Renal pelvis (tissue), 12 donors: Measurements from ENCODE around the gene G3BP1. TPM values are rescaled to one million over a fixed set of nuclear protein-coding genes. Genes with fewer than 3 reads are reported as not detected.
"Not testable (repeated sequence)": the region's sequence is repeated elsewhere in the genome, so short reads cannot be mapped to it uniquely, and the experiment has no call there.

Source experiments
- DNase-seq: peaks from one replicate; pipeline ENCODE4 v3.0.0-alpha.2; 2013
- long read RNA-seq, 16 experiments: transcript quantifications; one replicate each; lab custom pipeline, GENCODE V29; 2026
- polyA plus RNA-seq, 3 donors: library from polyadenylated mRNA; unstranded; fragments of 120-200 nt; gene quantifications; one replicate each; pipeline ENCODE4 v1.2.1, GENCODE V29; 2013; ENCODE audit not compliant: insufficient read length in 3 of 3

Gene G3BP1
- polyA plus RNA-seq = 100 to 1,000 TPM; 156 to 181 (median 172) TPM
- long read RNA-seq, donor 1, full-length matches to known transcripts = 28 of 28 reads
- long read RNA-seq, donor 1, partial matches to known transcripts = 0 of 28 reads
- long read RNA-seq, donor 1, other reads (novel, unspliced or antisense) = 0 of 28 reads
- long read RNA-seq, donor 2, full-length matches to known transcripts = 30 of 36 reads
- long read RNA-seq, donor 2, partial matches to known transcripts = 6 of 36 reads
- long read RNA-seq, donor 2, other reads (novel, unspliced or antisense) = 0 of 36 reads
- long read RNA-seq, donor 3, full-length matches to known transcripts = 26 of 140 reads
- long read RNA-seq, donor 3, partial matches to known transcripts = 114 of 140 reads
- long read RNA-seq, donor 3, other reads (novel, unspliced or antisense) = 0 of 140 reads
- long read RNA-seq, donor 4, full-length matches to known transcripts = 31 of 38 reads
- long read RNA-seq, donor 4, partial matches to known transcripts = 0 of 38 reads
- long read RNA-seq, donor 4, other reads (novel, unspliced or antisense) = 7 of 38 reads
- long read RNA-seq, donor 5, full-length matches to known transcripts = 17 of 17 reads
- long read RNA-seq, donor 5, partial matches to known transcripts = 0 of 17 reads
- long read RNA-seq, donor 5, other reads (novel, unspliced or antisense) = 0 of 17 reads
- long read RNA-seq, donor 6, full-length matches to known transcripts = 52 of 60 reads
- long read RNA-seq, donor 6, partial matches to known transcripts = 8 of 60 reads
- long read RNA-seq, donor 6, other reads (novel, unspliced or antisense) = 0 of 60 reads
- long read RNA-seq, donor 7, full-length matches to known transcripts = 35 of 45 reads
- long read RNA-seq, donor 7, partial matches to known transcripts = 10 of 45 reads
- long read RNA-seq, donor 7, other reads (novel, unspliced or antisense) = 0 of 45 reads
- long read RNA-seq, donor 8, full-length matches to known transcripts = 11 of 11 reads
- long read RNA-seq, donor 8, partial matches to known transcripts = 0 of 11 reads
- long read RNA-seq, donor 8, other reads (novel, unspliced or antisense) = 0 of 11 reads
- long read RNA-seq, donor 9, full-length matches to known transcripts = 31 of 43 reads
- long read RNA-seq, donor 9, partial matches to known transcripts = 12 of 43 reads
- long read RNA-seq, donor 9, other reads (novel, unspliced or antisense) = 0 of 43 reads
- long read RNA-seq, donor 10, full-length matches to known transcripts = 15 of 33 reads
- long read RNA-seq, donor 10, partial matches to known transcripts = 18 of 33 reads
- long read RNA-seq, donor 10, other reads (novel, unspliced or antisense) = 0 of 33 reads
- long read RNA-seq, donor 11, full-length matches to known transcripts = 24 of 29 reads
- long read RNA-seq, donor 11, partial matches to known transcripts = 5 of 29 reads
- long read RNA-seq, donor 11, other reads (novel, unspliced or antisense) = 0 of 29 reads
- long read RNA-seq, donor 12, full-length matches to known transcripts = 41 of 58 reads
- long read RNA-seq, donor 12, partial matches to known transcripts = 17 of 58 reads
- long read RNA-seq, donor 12, other reads (novel, unspliced or antisense) = 0 of 58 reads
- long read RNA-seq, donor 13, full-length matches to known transcripts = 16 of 16 reads
- long read RNA-seq, donor 13, partial matches to known transcripts = 0 of 16 reads
- long read RNA-seq, donor 13, other reads (novel, unspliced or antisense) = 0 of 16 reads
- long read RNA-seq, donor 14, full-length matches to known transcripts = 52 of 63 reads
- long read RNA-seq, donor 14, partial matches to known transcripts = 11 of 63 reads
- long read RNA-seq, donor 14, other reads (novel, unspliced or antisense) = 0 of 63 reads
- long read RNA-seq, donor 15, full-length matches to known transcripts = 38 of 38 reads
- long read RNA-seq, donor 15, partial matches to known transcripts = 0 of 38 reads
- long read RNA-seq, donor 15, other reads (novel, unspliced or antisense) = 0 of 38 reads
- long read RNA-seq, donor 16, full-length matches to known transcripts = 33 of 158 reads
- long read RNA-seq, donor 16, partial matches to known transcripts = 125 of 158 reads
- long read RNA-seq, donor 16, other reads (novel, unspliced or antisense) = 0 of 158 reads

DNA sequence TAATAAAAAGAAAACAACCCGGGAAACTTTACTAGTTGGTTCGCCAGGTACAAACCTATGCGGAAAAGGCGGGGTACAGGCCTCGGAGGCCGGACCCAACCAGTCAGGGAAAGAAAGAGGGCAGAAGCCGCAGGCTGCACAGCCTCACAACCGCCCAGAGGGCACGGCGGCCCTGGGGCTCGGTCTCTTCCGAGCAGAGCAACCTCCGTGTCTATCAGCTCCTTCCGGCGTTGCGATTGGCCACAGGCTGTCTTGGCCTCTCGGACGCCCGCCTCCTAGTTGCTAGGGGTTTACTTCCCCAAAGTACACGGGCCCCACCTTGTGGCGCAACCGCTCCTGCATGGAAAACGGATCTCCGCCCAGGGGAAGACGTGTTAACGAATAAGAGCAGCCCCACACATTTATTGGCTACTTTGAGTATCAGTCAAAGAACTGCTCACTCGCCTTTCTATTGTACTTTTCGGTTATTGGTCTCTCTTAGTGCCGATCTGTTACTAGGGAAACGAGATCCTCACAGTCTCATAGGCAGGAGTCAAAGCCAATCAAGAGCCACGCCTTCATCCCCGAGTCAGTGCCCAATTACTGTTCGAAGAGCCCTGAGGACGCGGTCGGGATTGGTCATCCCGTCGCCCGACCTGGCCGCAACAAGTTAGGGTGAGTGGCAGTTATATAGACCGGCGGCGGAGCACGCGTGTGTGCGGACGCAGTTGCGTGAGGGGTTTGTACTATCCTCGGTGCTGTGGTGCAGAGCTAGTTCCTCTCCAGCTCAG lies at the start of gene G3BP1:
Gene G3BP1 (plus strand): TSS at position 696 of the 770 bp plus-strand sequence. CDS start 14,667 bp downstream, outside the sequence.
- DNase-seq = peak; percentile 100

DNA sequence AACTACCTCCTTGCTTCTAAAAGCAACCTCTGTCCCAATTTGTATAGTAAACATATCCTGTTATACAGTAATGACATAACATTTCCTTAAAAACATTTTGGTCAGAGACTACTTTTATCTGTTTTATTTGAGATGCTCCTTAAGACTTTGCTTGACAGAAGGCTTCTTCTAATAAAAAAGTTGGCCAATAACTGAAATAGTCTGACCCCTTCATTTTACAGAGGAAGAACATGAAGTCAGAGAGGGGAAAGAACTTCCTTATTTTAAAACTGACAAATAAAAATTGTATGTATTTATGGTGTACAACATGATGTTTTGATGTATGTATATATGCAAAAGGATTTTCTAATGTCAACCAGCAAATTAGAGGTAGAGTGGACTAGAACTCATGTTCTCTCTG lies 49.2 kb upstream of the G3BP1 start:
- DNase-seq = no peak

- DNase-seq = no peak
Observed at GRCh38 chr5:151724360-151724759, 47.4 kb upstream of the G3BP1 start.

- DNase-seq = not testable (repeated sequence)
Observed at GRCh38 chr5:151729597-151729996, 42.2 kb upstream of the G3BP1 start.

GRCh38 chr5:151730381-151730780 lies 41.4 kb upstream of the G3BP1 start:
- DNase-seq = no peak

DNA sequence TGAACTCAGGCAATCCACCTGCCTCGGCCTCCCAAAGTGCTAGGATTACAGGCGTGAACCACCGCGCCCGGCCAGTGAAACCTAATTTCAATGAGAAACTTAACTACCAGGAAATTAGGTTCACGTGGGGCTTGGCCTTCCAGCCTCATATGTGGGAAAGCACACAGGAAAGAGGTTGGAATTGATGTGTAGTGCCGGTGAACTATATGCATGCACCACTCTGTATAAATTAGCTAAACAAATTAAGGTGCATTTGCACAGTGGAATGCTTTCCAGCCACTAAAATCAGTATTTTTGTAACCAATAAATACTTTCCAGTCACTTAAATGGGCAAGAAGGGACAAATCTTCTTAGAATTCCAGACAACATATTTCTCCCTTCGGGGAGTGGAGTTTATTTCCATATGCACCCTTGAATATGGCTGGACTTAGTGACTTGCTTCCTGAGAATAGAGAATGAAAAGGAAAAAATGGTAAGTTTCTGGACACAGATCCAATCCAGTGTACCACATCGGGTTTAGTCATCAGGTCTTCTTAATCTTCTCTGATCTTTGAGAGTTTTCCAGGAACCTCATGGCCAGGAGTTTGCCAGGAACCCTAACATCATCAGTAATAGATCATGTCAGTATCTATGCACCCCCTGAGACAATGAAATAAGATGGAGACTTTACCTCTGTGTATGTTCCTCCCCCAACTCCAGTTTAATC lies 38.2 kb upstream of the G3BP1 start:
- no peak for DNase-seq

GRCh38 chr5:151734064-151734408 lies 37.7 kb upstream of the G3BP1 start:
- no peak for DNase-seq

DNA sequence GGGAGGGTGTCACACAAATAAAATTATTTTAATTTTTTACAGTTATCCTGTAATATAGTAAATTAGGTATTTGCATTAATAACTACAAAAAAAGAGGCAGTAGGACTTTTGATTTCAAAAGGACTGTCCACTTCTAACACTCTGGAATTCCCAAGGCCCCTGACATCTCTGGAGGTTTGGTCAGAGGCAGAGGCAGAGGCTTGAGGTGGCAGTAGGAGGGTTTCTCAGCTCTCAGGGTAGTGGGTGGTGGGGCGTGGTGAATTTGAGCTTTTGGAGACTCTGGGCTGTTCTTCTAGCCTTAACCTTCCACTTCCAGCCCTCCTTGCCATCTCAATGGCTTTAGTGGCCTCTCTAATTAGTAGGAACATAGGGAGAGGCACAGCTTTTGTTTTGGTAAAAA lies 36.1 kb upstream of the G3BP1 start:
- no peak for DNase-seq

GRCh38 chr5:151737431-151737830 lies 34.3 kb upstream of the G3BP1 start:
- DNase-seq = no peak

GRCh38 chr5:151738125-151738848 lies 33.5 kb upstream of the G3BP1 start:
- DNase-seq = no peak

- DNase-seq = no peak
Observed at GRCh38 chr5:151739395-151739794, 32.4 kb upstream of the G3BP1 start.

GRCh38 chr5:151739939-151740335 lies 31.8 kb upstream of the G3BP1 start:
- peak; percentile 60 for DNase-seq

DNA sequence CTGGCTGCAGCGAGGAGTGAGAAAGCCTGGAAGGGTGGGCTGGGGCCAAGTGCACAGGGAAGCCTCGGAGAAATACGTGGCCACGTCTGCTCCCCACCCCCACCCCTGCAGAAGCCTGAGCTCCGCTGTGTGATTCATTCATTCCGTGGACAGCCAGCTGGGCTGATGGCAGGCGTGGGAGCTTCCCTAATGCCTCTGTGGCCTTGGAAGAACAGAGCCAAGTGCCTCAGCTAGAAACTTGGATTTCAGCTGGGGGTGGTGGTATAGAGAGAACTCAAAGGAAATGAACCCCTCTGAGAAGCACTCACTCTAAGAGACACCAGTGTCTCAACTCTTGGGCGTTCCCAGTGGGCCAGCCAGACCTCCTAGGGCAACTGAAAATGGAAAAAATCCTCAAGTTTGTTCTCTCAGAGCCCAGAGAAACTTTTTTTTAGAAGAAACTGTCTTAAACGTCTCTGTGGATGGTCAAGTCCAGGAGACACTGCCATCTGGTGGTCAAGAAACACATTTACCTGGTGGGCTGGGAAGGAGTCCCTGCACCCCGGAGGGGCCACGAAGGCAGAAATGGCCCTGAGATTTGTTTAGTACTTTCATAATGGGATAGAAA lies 31.3 kb upstream of the G3BP1 start:
- peak; percentile 82 for DNase-seq

DNA sequence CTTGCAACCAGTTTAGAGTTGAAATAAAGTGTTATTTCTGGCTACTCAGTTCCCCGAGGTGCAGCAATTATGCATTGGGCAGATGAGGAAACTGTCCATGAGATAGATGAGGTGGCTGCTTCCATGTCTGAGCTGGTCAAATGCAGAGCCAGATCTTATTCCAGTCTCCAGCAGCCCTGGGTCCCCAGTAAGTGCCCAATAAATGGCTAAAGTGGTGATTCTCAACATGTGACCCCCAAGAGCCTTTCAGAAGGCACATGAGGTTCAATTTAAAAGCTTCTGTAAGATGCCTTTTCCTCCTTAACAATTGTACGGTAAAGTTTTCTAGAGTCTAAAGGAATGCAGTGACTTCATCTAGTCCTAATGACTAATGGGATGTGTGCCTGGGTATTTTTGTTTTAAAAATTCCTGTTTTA lies 30.8 kb upstream of the G3BP1 start:
- no peak for DNase-seq

DNA sequence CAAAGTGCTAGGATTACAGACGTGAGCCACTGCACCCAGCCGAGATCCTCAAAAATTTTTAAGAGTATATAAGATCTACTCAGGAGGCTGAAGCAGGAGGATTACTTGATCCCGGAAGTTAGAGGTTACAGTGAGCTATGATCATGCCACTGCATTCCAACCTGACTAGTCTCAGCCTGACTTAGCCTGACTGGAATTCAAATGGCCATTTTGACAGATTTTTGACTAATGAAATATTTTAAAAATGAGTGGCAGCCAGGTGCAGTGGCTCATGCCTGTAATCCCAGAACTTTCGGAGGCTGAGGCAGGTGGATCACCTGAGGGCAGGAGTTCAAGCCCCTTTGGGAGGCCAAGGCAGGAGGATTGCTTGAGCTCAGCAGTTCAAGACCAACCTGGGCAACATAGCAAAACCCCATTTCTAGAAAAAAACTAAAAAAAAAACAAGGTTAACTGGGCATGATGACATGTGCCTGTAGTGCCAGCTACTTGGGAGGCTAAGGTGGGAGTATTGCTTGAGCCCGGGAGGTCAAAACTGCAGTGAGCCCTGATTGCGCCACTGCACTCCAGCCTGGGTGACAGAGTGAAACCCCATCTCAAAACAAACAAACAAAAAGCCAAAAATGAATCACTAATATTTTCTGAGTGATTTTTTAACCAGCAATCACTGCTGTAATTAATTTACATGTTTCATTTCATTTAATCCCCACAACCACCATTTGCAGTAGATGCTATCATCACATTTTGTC lies 29.9 kb upstream of the G3BP1 start:
- no peak for DNase-seq

- DNase-seq = peak; percentile 50
Observed at GRCh38 chr5:151742870-151743294, 28.9 kb upstream of the G3BP1 start.

GRCh38 chr5:151743530-151743929 lies 28.2 kb upstream of the G3BP1 start:
- no peak for DNase-seq
